Thyroid gland (tissue), 4 donors: ENCODE results near the gene HSF2BP.
"Not testable (repeated sequence)": the region's sequence is repeated elsewhere in the genome, so short reads cannot be mapped to it uniquely, and the experiment has no call there.

Source experiments
- CTCF ChIP-seq, 6 experiments: fragments of 200-600 bp in 3 of 6; fragments of 450-650 bp in 3 of 6; sonication (generic) in 3 of 6; IDR thresholded peaks; one replicate each; pipeline ENCODE4 v1.5.1; 2016 to 2019; ENCODE audit warnings: antibody characterized with exemption in 6 of 6, mild to moderate bottlenecking in 2 of 6, inconsistent platforms in 1 of 6, moderate library complexity in 1 of 6
- POLR2A ChIP-seq, 2 donors: fragments of 450-650 bp; IDR thresholded peaks; one replicate each; pipeline ENCODE4 v1.6.1; 2017; ENCODE audit warnings: antibody characterized with exemption in 2 of 2, mild to moderate bottlenecking in 2 of 2, moderate library complexity in 1 of 2

- TF ChIP-seq CTCF, POLR2A (IDR thresholded peaks at IDR 0.05): not testable (repeated sequence)
These were observed 21.1 kb upstream of the HSF2BP start for GRCh38 chr21:43680421-43680820.
